Retinal pigment epithelial cell (primary cell): ENCODE results near the gene NFATC2.

Experiments used
- DNase-seq: peaks from one replicate; pipeline ENCODE4 v3.0.0-alpha.2; 2010; ENCODE audit warnings: low read depth
- H3K4me3 ChIP-seq: 2 replicates; pipeline ENCODE4 v1.5.1; 2011; ENCODE audit warnings: mild to moderate bottlenecking, low read length, control low read depth, moderate library complexity
- TF ChIP-seq, protein P1 (sequence below): conservative IDR thresholded peaks from 2 replicates; pipeline ENCODE4 v1.5.1; 2011; ENCODE audit warnings: low read depth, low read length, control low read depth, inconsistent platforms

NFATC2 gene

GRCh38 chr20:51542571-51543421 is at the start of gene NFATC2:
NFATC2 (minus strand) TSS chr20:51542719; CDS start chr20:51542499, 220 bp downstream.
- peak within 1 kb of the TSS; percentile 45 for H3K4me3 ChIP-seq
- DNase-seq, result no peak
- TF ChIP-seq, protein P1, sequence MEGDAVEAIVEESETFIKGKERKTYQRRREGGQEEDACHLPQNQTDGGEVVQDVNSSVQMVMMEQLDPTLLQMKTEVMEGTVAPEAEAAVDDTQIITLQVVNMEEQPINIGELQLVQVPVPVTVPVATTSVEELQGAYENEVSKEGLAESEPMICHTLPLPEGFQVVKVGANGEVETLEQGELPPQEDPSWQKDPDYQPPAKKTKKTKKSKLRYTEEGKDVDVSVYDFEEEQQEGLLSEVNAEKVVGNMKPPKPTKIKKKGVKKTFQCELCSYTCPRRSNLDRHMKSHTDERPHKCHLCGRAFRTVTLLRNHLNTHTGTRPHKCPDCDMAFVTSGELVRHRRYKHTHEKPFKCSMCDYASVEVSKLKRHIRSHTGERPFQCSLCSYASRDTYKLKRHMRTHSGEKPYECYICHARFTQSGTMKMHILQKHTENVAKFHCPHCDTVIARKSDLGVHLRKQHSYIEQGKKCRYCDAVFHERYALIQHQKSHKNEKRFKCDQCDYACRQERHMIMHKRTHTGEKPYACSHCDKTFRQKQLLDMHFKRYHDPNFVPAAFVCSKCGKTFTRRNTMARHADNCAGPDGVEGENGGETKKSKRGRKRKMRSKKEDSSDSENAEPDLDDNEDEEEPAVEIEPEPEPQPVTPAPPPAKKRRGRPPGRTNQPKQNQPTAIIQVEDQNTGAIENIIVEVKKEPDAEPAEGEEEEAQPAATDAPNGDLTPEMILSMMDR, result no peak

DNA sequence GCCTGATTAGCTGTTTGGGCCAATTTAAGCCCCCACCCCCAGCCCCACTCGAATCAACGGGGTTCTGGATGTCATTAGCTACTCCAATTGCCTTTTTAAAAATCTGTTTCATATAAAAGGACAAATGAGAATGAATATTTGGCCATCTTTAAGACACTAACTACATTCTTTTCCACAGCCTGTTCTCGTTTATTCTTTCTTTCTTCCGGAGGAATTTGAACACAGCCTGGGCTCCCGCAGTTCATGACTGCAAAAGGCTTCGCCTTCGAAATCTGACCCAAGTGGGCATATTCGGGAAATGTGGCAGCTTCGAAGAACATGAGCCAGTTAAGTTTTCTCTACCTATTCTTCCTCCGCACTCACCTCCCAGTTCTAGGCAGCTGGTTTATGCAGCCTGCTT is 49.4 kb upstream of the NFATC2 start:
- TF ChIP-seq, protein P1, result no peak
- DNase-seq, result no peak
- H3K4me3 ChIP-seq, result no peak overlapping the region

DNA sequence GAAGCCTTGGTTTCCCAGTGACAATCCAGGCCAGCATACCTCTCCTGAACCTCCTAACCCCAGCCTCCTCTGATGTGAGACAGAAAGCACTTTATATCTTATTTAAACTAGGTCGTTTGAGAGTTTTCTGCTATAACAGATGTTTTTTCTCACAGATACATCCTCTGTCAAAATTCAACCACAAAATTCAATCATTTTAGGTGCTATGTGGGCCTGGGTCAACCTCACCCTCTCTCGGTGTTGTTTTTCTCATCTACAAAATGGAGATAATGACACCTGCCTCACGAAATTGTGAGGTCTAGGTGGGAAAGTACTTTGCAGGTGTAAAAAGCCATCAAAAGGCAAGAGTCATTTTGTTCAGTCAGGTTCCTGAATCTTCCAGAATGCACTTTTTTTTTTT is 46.2 kb upstream of the NFATC2 start:
- TF ChIP-seq, protein P1, result no peak
- no peak for DNase-seq
- no peak overlapping the region for H3K4me3 ChIP-seq

DNA sequence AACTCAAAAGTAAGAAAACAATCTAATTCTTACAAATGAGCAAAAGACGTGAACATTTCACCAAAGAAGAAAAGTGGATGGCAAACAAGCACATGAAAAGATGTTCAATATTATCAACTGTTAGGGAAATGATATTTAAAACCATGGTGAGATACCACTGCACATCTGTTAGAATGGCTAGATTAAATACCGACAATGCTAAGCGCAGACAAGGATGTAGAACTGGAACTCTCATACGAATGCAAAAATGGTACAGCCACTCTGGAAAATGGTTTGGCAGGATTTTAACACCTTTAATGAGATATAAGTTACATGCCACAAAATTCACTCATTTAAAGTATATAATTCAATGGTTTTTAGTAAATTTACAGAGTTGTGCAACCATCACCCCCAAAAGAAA is 44.6 kb upstream of the NFATC2 start:
- no peak overlapping the region for H3K4me3 ChIP-seq

GRCh38 chr20:51586005-51586440 is 43.5 kb upstream of the NFATC2 start:
- TF ChIP-seq, protein P1, result no peak
- H3K4me3 ChIP-seq, result no peak overlapping the region
- DNase-seq, result no peak

More for the DNA sequence above, 44.6 kb upstream of the NFATC2 start:
- DNase-seq, result no peak
- TF ChIP-seq, protein P1, result no peak

- TF ChIP-seq, protein P1, result no peak
- no peak overlapping the region for H3K4me3 ChIP-seq
- no peak for DNase-seq
Measured at GRCh38 chr20:51585148-51585547, 42.6 kb upstream of the NFATC2 start.

DNA sequence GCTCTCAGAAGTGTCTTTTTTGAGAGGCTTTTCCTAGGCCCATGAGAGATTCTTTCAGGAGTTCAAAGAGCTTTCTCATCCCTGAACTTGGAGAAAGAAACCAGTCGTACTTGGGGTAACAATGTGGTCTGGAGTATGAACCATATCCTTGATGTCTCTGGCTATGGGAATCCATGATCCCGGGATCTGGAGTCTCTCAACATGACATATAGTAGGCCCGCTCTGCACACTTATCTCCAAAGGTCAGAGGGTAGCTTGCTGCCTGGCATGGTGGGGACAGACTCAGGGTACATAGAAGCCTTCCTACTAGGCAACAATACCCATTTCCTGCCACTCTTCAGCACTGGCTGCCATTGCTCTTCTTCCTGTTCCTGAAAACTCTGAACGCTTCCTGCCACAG is 42.2 kb upstream of the NFATC2 start:
- TF ChIP-seq, protein P1, result no peak
- no peak for DNase-seq
- no peak overlapping the region for H3K4me3 ChIP-seq
